ENCODE data around the gene USP16.
A peak's percentile ranks its signal among the peaks of the same experiment; 100 is the strongest.
"Not testable (repeated sequence)": the region's sequence is repeated elsewhere in the genome, so short reads cannot be mapped to it uniquely, and the experiment has no call there.

The USP16 gene

DNA sequence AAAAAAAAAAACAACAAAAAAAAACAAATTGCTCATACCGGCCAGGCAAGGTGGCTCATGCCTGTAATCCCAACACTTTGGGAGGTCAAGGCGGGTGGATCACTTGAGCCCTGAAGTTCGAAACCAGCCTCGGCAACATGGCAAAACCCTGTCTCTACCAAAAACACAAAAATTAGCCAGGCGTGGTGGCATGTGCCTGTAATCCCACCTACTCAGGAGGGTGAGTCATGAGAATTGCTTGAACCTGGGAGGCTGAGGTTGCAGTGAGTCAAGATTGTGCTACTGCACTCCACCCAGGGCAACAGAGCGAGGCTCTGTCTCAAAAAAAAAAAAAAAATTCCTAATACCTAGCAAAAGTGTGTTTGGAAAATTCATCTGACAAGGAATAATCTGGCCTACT is 36.3 kb upstream of the USP16 start:
- not testable (repeated sequence) for H3K4me3 ChIP-seq (ENCODE audit: low read length); H3K4me2 ChIP-seq (ENCODE audit: low read length); H3K79me1 ChIP-seq (ENCODE audit: low read length); H3K27ac ChIP-seq (ENCODE audit: low read depth, low read length); H3K27me3 ChIP-seq (ENCODE audit: insufficient read depth, low read length, poor library complexity); H3K4ac ChIP-seq (ENCODE audit: low read depth, low read length); H3K23ac ChIP-seq (ENCODE audit: low read length); DNase-seq; H3K36me3 ChIP-seq (ENCODE audit: control insufficient read depth, insufficient read depth, low read length); H2BK15ac ChIP-seq (replicated peaks; ENCODE audit: low read depth); H2BK120ac ChIP-seq (ENCODE audit: low read depth, low read length); H3K56ac ChIP-seq (ENCODE audit: low read length); H4K5ac ChIP-seq (ENCODE audit: low read length); H2BK5ac ChIP-seq (ENCODE audit: low read length); H3K4me1 ChIP-seq (ENCODE audit: control insufficient read depth, low read depth, low read length); H3K18ac ChIP-seq (ENCODE audit: low read length); H3K9ac ChIP-seq (ENCODE audit: low read length); H4K8ac ChIP-seq (ENCODE audit: low read depth, low read length); H2AK5ac ChIP-seq (ENCODE audit: low read length)
- peaks cover 18% of the 10 kb centered on the region for H3K79me2 ChIP-seq (ENCODE audit: control insufficient read depth, insufficient read depth, low read length)
- no CpG with 5 or more reads among the region's 6 CpGs for WGBS (ENCODE audit: extremely low coverage, insufficient coverage, low lambda C conversion rate)

DNA sequence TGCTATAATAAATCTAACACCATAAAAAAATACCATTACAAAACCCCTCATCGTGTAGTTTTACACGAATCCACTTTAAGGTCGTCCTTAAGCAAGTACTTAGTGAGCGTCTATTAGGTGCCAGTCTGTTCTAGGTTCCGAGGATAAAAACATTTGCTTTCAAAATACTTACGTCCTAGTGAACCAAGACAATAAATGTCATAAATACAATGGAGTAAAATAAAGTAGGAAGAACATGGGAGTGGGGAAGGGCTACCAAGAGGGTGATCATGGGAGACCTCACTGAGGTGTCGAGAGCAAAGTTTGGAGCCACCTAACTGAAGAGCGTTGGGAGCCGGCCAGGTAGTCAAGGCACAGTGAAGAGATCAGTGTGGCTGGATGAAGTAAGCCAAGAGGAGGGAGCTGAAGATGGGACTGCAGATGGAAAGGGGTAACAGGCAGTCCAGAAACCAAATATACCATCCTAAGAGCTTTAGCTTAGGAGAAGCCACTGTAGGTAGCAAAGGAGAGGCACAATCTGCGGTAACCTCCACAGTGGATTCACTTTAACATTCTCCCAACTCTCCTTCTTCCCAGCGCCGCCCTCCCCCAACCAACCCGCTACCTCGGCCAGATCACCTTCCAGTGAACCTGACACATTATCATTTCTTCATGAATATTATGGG is 32.5 kb upstream of the USP16 start:
- no peak overlapping the region for H2BK5ac ChIP-seq (ENCODE audit: low read length)
- peaks cover 2% of the 10 kb centered on the region for H3K4me1 ChIP-seq (ENCODE audit: control insufficient read depth, low read depth, low read length)
- no peak overlapping the region for H2BK15ac ChIP-seq (replicated peaks; ENCODE audit: low read depth)

DNA sequence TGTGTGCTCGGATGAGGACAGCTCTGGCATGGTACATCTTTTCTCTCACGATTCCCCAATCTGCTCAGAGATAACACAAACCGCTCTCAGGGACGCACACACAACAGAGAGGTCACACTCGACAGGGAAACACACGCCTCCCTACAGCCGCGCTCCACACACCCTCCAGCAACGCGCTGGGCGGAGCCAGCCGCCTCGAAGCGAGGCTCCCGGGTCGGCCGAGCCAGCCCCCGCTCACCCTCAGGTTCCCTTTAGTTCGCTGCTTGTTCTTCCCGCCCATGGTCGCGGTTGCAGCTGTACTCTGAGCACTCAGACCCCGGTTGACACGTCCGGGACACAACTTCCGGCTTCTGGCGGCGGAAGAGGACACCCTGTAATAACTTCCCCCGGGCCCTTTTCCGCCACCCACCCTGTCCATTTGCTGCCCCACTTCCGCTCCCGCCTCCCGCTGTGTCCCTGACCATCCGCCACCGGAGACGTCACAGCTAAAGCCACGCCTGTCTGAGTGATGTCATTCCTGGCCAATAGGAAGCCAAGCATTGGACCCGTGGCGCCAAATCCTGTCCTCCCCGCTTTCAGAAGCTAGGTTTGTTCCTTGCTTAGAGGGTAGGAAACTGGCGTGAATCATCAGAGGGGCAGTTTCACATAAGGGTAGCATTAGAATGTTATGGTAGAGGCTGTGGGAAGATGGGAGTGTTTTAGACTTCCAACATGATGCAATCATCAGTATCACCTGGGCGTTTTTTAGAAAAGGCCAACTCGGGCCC is 31.8 kb upstream of the USP16 start, which contains the start of gene LTN1:
LTN1 (minus strand) TSS at position 352 of the 767 bp plus-strand sequence; CDS start at position 280, 72 bp downstream.
- no peak within 1 kb of the TSS for H4K8ac ChIP-seq (ENCODE audit: low read depth, low read length)
- WGBS (ENCODE audit: extremely low coverage, insufficient coverage, low lambda C conversion rate): no CpG with 5 or more reads among the region's 43 CpGs
- H3K18ac ChIP-seq (ENCODE audit: low read length): no peak within 1 kb of the TSS

More for the DNA sequence above, 32.5 kb upstream of the USP16 start:
- Histone ChIP-seq H3K56ac (ENCODE audit: low read length) (peak overlapping the region; percentile 97), H3K9ac (ENCODE audit: low read length) (peak overlapping the region; percentile 96), H3K4me2 (ENCODE audit: low read length) (peak overlapping the region; percentile 84), H3K79me2 (ENCODE audit: control insufficient read depth, insufficient read depth, low read length) (peaks cover 18% of the 10 kb centered on the region), H3K27ac (ENCODE audit: low read depth, low read length) (no peak overlapping the region), H4K8ac (ENCODE audit: low read depth, low read length) (no peak overlapping the region), H4K5ac (ENCODE audit: low read length) (no peak overlapping the region), H2AK5ac (ENCODE audit: low read length) (no peak overlapping the region), H3K23ac (ENCODE audit: low read length) (no peak overlapping the region), H3K27me3 (ENCODE audit: insufficient read depth, low read length, poor library complexity) (no peaks in the 10 kb centered on the region), H3K36me3 (ENCODE audit: control insufficient read depth, insufficient read depth, low read length) (no peaks in the 10 kb centered on the region), H3K4ac (ENCODE audit: low read depth, low read length) (no peak overlapping the region), H2BK120ac (ENCODE audit: low read depth, low read length) (no peak overlapping the region), H3K18ac (ENCODE audit: low read length) (no peak overlapping the region), H3K4me3 (ENCODE audit: low read length) (peak overlapping the region; percentile 100), H3K79me1 (ENCODE audit: low read length) (peaks cover 9% of the 10 kb centered on the region)
- DNase-seq: peak; percentile 27
- WGBS (ENCODE audit: extremely low coverage, insufficient coverage, low lambda C conversion rate): no CpG with 5 or more reads among the region's 14 CpGs

DNA sequence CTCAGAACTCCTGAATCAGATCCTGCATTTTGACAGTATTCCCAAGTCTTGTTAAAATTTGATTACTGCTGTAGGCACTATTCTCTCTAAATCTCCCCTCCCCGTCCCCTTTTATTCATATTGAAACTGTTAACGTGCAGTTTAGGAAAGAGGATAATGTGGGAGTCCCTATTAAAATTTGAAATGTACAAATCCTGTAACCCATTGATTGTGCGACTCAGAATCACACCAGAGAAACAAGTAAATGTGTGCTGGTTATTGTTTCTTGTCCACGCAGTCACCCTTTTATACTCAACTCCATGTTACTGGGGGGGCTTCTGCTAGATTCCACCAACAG is 31.2 kb upstream of the USP16 start:
- DNase-seq: no peak
- H3K4ac ChIP-seq (ENCODE audit: low read depth, low read length): peak overlapping the region; percentile 62
- H3K4me3 ChIP-seq (ENCODE audit: low read length): no peak overlapping the region
- no peak overlapping the region for H4K8ac ChIP-seq (ENCODE audit: low read depth, low read length)
- H3K4me1 ChIP-seq (ENCODE audit: control insufficient read depth, low read depth, low read length): peaks cover 2% of the 10 kb centered on the region
- H3K18ac ChIP-seq (ENCODE audit: low read length): no peak overlapping the region
- peak overlapping the region; percentile 76 for H4K5ac ChIP-seq (ENCODE audit: low read length)
- H3K56ac ChIP-seq (ENCODE audit: low read length): peak overlapping the region; percentile 63
- peak overlapping the region; percentile 68 for H3K9ac ChIP-seq (ENCODE audit: low read length)
- H3K79me2 ChIP-seq (ENCODE audit: control insufficient read depth, insufficient read depth, low read length): peaks cover 16% of the 10 kb centered on the region
- H2BK5ac ChIP-seq (ENCODE audit: low read length): no peak overlapping the region
- H2BK120ac ChIP-seq (ENCODE audit: low read depth, low read length): no peak overlapping the region
- no peaks in the 10 kb centered on the region for H3K36me3 ChIP-seq (ENCODE audit: control insufficient read depth, insufficient read depth, low read length)
- peaks cover 9% of the 10 kb centered on the region for H3K79me1 ChIP-seq (ENCODE audit: low read length)
- no peak overlapping the region for H3K27ac ChIP-seq (ENCODE audit: low read depth, low read length)
- H3K27me3 ChIP-seq (ENCODE audit: insufficient read depth, low read length, poor library complexity): no peaks in the 10 kb centered on the region
- no peak overlapping the region for H2BK15ac ChIP-seq (replicated peaks; ENCODE audit: low read depth)
- H3K4me2 ChIP-seq (ENCODE audit: low read length): peak overlapping the region; percentile 37
- WGBS (ENCODE audit: extremely low coverage, insufficient coverage, low lambda C conversion rate): no CpG with 5 or more reads among the region's 4 CpGs
- H3K23ac ChIP-seq (ENCODE audit: low read length): no peak overlapping the region
- peak overlapping the region; percentile 67 for H2AK5ac ChIP-seq (ENCODE audit: low read length)

More for the DNA sequence above, 31.8 kb upstream of the USP16 start, which contains the start of gene LTN1:
- Histone ChIP-seq H3K4ac (ENCODE audit: low read depth, low read length) (peak within 1 kb of the TSS; percentile 62), H3K4me3 (ENCODE audit: low read length) (peak within 1 kb of the TSS; percentile 100), H2BK5ac (ENCODE audit: low read length) (no peak within 1 kb of the TSS), H3K56ac (ENCODE audit: low read length) (peak within 1 kb of the TSS; percentile 97), H2BK120ac (ENCODE audit: low read depth, low read length) (no peak within 1 kb of the TSS), H3K79me1 (ENCODE audit: low read length) (peaks cover 9% of the 10 kb centered on the region), H3K23ac (ENCODE audit: low read length) (no peak within 1 kb of the TSS), H3K27ac (ENCODE audit: low read depth, low read length) (peak within 1 kb of the TSS; percentile 32), H3K27me3 (ENCODE audit: insufficient read depth, low read length, poor library complexity) (no peaks in the 10 kb centered on the region), H4K5ac (ENCODE audit: low read length) (peak within 1 kb of the TSS; percentile 76), H2AK5ac (ENCODE audit: low read length) (peak within 1 kb of the TSS; percentile 67), H3K9ac (ENCODE audit: low read length) (peak within 1 kb of the TSS; percentile 96), H3K79me2 (ENCODE audit: control insufficient read depth, insufficient read depth, low read length) (peaks cover 18% of the 10 kb centered on the region), H3K36me3 (ENCODE audit: control insufficient read depth, insufficient read depth, low read length) (no peaks in the 10 kb centered on the region), H3K4me2 (ENCODE audit: low read length) (peak within 1 kb of the TSS; percentile 84), H3K4me1 (ENCODE audit: control insufficient read depth, low read depth, low read length) (peaks cover 2% of the 10 kb centered on the region), H2BK15ac (replicated peaks; ENCODE audit: low read depth) (no peak within 1 kb of the TSS)
- peak; percentile 100 for DNase-seq

DNA sequence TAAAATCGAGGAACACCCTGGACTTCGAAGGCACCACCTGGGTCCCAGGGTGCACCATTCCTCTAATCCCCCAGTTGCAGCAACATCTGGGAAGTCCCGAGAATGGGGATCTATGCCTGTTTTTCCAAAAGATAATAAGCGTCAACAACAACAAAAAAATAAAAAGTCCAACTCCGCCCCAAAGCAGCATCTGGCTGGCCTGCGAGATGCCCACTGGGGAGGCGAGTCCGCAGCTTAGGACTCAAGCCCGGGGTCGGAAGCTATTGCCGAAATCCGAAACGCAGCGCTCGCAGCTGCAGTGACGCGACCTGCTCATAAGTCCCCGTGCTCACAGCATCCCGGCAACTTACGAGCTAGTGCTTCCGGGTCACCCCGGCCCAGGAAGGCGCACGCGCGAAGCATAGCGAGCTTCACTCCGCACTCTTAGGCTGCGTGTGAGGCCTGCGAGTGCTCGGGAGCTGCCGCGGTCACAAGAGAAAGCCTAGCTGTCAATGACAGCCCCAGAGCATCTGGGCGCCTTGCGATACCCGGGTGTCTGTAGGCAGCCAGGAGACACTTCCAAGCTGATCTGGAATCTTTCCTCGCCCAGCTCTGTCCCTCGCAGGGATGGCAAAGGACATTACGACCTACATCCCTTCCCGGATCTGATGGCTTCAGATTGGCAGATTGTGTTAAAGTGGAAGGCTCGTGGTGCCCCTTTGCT is 21.9 kb upstream of the USP16 start:
- Histone ChIP-seq H3K4ac (ENCODE audit: low read depth, low read length) (peak overlapping the region; percentile 10), H3K23ac (ENCODE audit: low read length) (no peak overlapping the region), H3K4me1 (ENCODE audit: control insufficient read depth, low read depth, low read length) (no peaks in the 10 kb centered on the region), H2BK120ac (ENCODE audit: low read depth, low read length) (no peak overlapping the region), H2BK5ac (ENCODE audit: low read length) (no peak overlapping the region), H3K4me2 (ENCODE audit: low read length) (peak overlapping the region; percentile 22), H3K36me3 (ENCODE audit: control insufficient read depth, insufficient read depth, low read length) (no peaks in the 10 kb centered on the region), H3K79me2 (ENCODE audit: control insufficient read depth, insufficient read depth, low read length) (no peaks in the 10 kb centered on the region), H2AK5ac (ENCODE audit: low read length) (no peak overlapping the region), H3K56ac (ENCODE audit: low read length) (peak overlapping the region; percentile 76), H3K18ac (ENCODE audit: low read length) (peak overlapping the region; percentile 60), H4K5ac (ENCODE audit: low read length) (peak overlapping the region; percentile 71), H3K79me1 (ENCODE audit: low read length) (no peaks in the 10 kb centered on the region), H2BK15ac (replicated peaks; ENCODE audit: low read depth) (no peak overlapping the region), H3K9ac (ENCODE audit: low read length) (peak overlapping the region; percentile 68), H4K8ac (ENCODE audit: low read depth, low read length) (peak overlapping the region; percentile 3), H3K27ac (ENCODE audit: low read depth, low read length) (peak overlapping the region; percentile 81), H3K4me3 (ENCODE audit: low read length) (peak overlapping the region; percentile 57), H3K27me3 (ENCODE audit: insufficient read depth, low read length, poor library complexity) (no peaks in the 10 kb centered on the region)
- DNase-seq: peak; percentile 98
- WGBS (ENCODE audit: extremely low coverage, insufficient coverage, low lambda C conversion rate): no CpG with 5 or more reads among the region's 41 CpGs
